Mesendoderm (in vitro differentiated cells): ENCODE results near the gene TP53.

Experiments used
- DNase-seq: peaks from one replicate; pipeline ENCODE4 v3.0.0; 2013
- H2AK5ac ChIP-seq: 2 replicates; pipeline ENCODE4 v1.6.1; 2013; ENCODE audit warnings: low read length, inconsistent platforms
- H2BK120ac ChIP-seq: 2 replicates; pipeline ENCODE4 v1.6.1; 2013; ENCODE audit warnings: low read depth, mild to moderate bottlenecking, low read length, moderate library complexity, mixed read lengths
- H2BK15ac ChIP-seq: replicated peaks from 2 replicates; pipeline ENCODE4 v1.6.1; 2013; ENCODE audit warnings: low read depth, mild to moderate bottlenecking, moderate library complexity
- H2BK5ac ChIP-seq: 2 replicates; pipeline ENCODE4 v1.6.1; 2013; ENCODE audit warnings: low read length, inconsistent platforms
- H3K18ac ChIP-seq: 2 replicates; pipeline ENCODE4 v1.6.1; 2013; ENCODE audit warnings: mild to moderate bottlenecking, low read length, mixed read lengths
- H3K23ac ChIP-seq: one replicate; pipeline ENCODE4 v1.6.1; 2013; ENCODE audit warnings: low read length
- H3K27ac ChIP-seq: 2 replicates; pipeline ENCODE4 v1.5.1; 2013; ENCODE audit warnings: low read depth, mild to moderate bottlenecking, inconsistent platforms, low read length, moderate library complexity
- H3K27me3 ChIP-seq: 2 replicates; pipeline ENCODE4 v1.6.1; 2013; ENCODE audit warnings: low read length, control low read depth, mild to moderate bottlenecking, inconsistent platforms; ENCODE audit not compliant: insufficient read depth, poor library complexity
- H3K36me3 ChIP-seq: 2 replicates; pipeline ENCODE4 v1.6.1; 2013; ENCODE audit warnings: low read length, inconsistent platforms; ENCODE audit not compliant: control insufficient read depth, insufficient read depth
- H3K4ac ChIP-seq: one replicate; pipeline ENCODE4 v1.6.1; 2013; ENCODE audit warnings: low read depth, mild to moderate bottlenecking, low read length, moderate library complexity
- H3K4me1 ChIP-seq: 2 replicates; pipeline ENCODE4 v1.6.1; 2013; ENCODE audit warnings: low read depth, low read length, inconsistent platforms; ENCODE audit not compliant: control insufficient read depth
- H3K4me2 ChIP-seq: 2 replicates; pipeline ENCODE4 v1.6.1; 2013; ENCODE audit warnings: low read length
- H3K4me3 ChIP-seq: 2 replicates; pipeline ENCODE4 v1.5.1; 2013; ENCODE audit warnings: mild to moderate bottlenecking, low read length
- H3K56ac ChIP-seq: one replicate; pipeline ENCODE4 v1.6.1; 2013; ENCODE audit warnings: low read length
- H3K79me1 ChIP-seq: 2 replicates; pipeline ENCODE4 v1.6.1; 2013; ENCODE audit warnings: low read length, inconsistent platforms
- H3K79me2 ChIP-seq: 2 replicates; pipeline ENCODE4 v1.6.1; 2013; ENCODE audit warnings: mild to moderate bottlenecking, low read length; ENCODE audit not compliant: control insufficient read depth, insufficient read depth
- H3K9ac ChIP-seq: 2 replicates; pipeline ENCODE4 v1.6.1; 2013; ENCODE audit warnings: low read length, inconsistent platforms
- H4K5ac ChIP-seq: one replicate; pipeline ENCODE4 v1.6.1; 2013; ENCODE audit warnings: low read length
- H4K8ac ChIP-seq: one replicate; pipeline ENCODE4 v1.6.1; 2013; ENCODE audit warnings: low read depth, mild to moderate bottlenecking, control low read depth, low read length, moderate library complexity
- WGBS: extraction: QIAGEN DNeasy Blood & Tissue Kit; methylation state at CpG from one replicate; pipeline ENCODE4 v1.1.7; 2013; ENCODE audit warnings: low lambda C conversion rate, missing lambda C conversion rate; ENCODE audit not compliant: insufficient coverage; ENCODE audit errors: extremely low coverage; 5-methylcytosine and 5-hydroxymethylcytosine counted together

The TP53 gene

GRCh38 chr17:7685533-7686221 is 1.6 kb downstream of the TP53 start:
- no CpG with 5 or more reads among the region's 44 CpGs for WGBS
- Histone ChIP-seq H3K4me2 (peak overlapping the region; percentile 73), H3K36me3 (no peaks in the 10 kb centered on the region), H3K4me1 (peaks cover 3% of the 10 kb centered on the region), H4K8ac (no peak overlapping the region), H3K79me1 (peaks cover 5% of the 10 kb centered on the region), H3K23ac (no peak overlapping the region), H3K56ac (peak overlapping the region; percentile 84), H2AK5ac (no peak overlapping the region), H3K27ac (peak overlapping the region; percentile 30), H3K4ac (no peak overlapping the region), H3K9ac (peak overlapping the region; percentile 92), H2BK120ac (no peak overlapping the region), H2BK15ac (no peak overlapping the region), H2BK5ac (no peak overlapping the region), H3K79me2 (peaks cover 41% of the 10 kb centered on the region), H4K5ac (no peak overlapping the region), H3K27me3 (no peaks in the 10 kb centered on the region), H3K18ac (peak overlapping the region; percentile 18), H3K4me3 (peak overlapping the region; percentile 98)
- DNase-seq, result peak; percentile 97

GRCh38 chr17:7684851-7685532 is 2.3 kb downstream of the TP53 start:
- H3K56ac ChIP-seq, result peak overlapping the region; percentile 84
- no peak overlapping the region for H4K8ac ChIP-seq
- H3K18ac ChIP-seq, result no peak overlapping the region
- no peak overlapping the region for H4K5ac ChIP-seq
- no peaks in the 10 kb centered on the region for H3K27me3 ChIP-seq
- H3K4ac ChIP-seq, result no peak overlapping the region
- no peak overlapping the region for H2BK5ac ChIP-seq
- peaks cover 5% of the 10 kb centered on the region for H3K79me1 ChIP-seq
- peaks cover 3% of the 10 kb centered on the region for H3K4me1 ChIP-seq
- no peak overlapping the region for H2BK120ac ChIP-seq
- peaks cover 41% of the 10 kb centered on the region for H3K79me2 ChIP-seq
- H3K9ac ChIP-seq, result peak overlapping the region; percentile 70
- H2BK15ac ChIP-seq, result no peak overlapping the region
- no peak overlapping the region for H2AK5ac ChIP-seq
- no peaks in the 10 kb centered on the region for H3K36me3 ChIP-seq
- no peak overlapping the region for H3K23ac ChIP-seq
- no peak overlapping the region for H3K27ac ChIP-seq
- peak overlapping the region; percentile 2 for H3K4me2 ChIP-seq
- WGBS, result no CpG with 5 or more reads among the region's 15 CpGs
- H3K4me3 ChIP-seq, result no peak overlapping the region
- no peak for DNase-seq

GRCh38 chr17:7677388-7678067 is 9.8 kb downstream of the TP53 start:
- Histone ChIP-seq H3K79me1 (peaks cover 5% of the 10 kb centered on the region), H3K9ac (no peak overlapping the region), H3K4ac (no peak overlapping the region), H3K18ac (peak overlapping the region; percentile 32), H2BK120ac (no peak overlapping the region), H4K5ac (no peak overlapping the region), H3K4me1 (peaks cover 6% of the 10 kb centered on the region), H3K4me2 (no peak overlapping the region), H2BK5ac (no peak overlapping the region), H3K27me3 (no peaks in the 10 kb centered on the region), H3K27ac (peak overlapping the region; percentile 53), H2AK5ac (no peak overlapping the region), H3K79me2 (peaks cover 6% of the 10 kb centered on the region), H3K36me3 (peaks cover 7% of the 10 kb centered on the region), H2BK15ac (no peak overlapping the region), H3K56ac (peak overlapping the region; percentile 70), H4K8ac (peak overlapping the region; percentile 95), H3K4me3 (no peak overlapping the region), H3K23ac (no peak overlapping the region)
- peak; percentile 49 for DNase-seq
- no CpG with 5 or more reads among the region's 10 CpGs for WGBS

- Histone ChIP-seq H3K56ac (peak overlapping the region; percentile 70), H2BK5ac (no peak overlapping the region), H4K8ac (no peak overlapping the region), H3K27me3 (no peaks in the 10 kb centered on the region), H4K5ac (no peak overlapping the region), H3K18ac (peak overlapping the region; percentile 54), H3K4me3 (no peak overlapping the region), H3K27ac (peak overlapping the region; percentile 53), H3K9ac (peak overlapping the region; percentile 42), H3K23ac (no peak overlapping the region), H3K4ac (no peak overlapping the region), H3K36me3 (peaks cover 7% of the 10 kb centered on the region), H2BK120ac (no peak overlapping the region), H2AK5ac (no peak overlapping the region), H3K4me2 (no peak overlapping the region), H2BK15ac (no peak overlapping the region), H3K4me1 (peaks cover 6% of the 10 kb centered on the region), H3K79me2 (peaks cover 4% of the 10 kb centered on the region), H3K79me1 (peaks cover 5% of the 10 kb centered on the region)
- DNase-seq, result peak; percentile 80
- no CpG with 5 or more reads among the region's 5 CpGs for WGBS
These were observed 10.8 kb downstream of the TP53 start for GRCh38 chr17:7676533-7676932.

GRCh38 chr17:7674934-7675333 is 12.4 kb downstream of the TP53 start:
- Histone ChIP-seq H3K79me2 (peaks cover 4% of the 10 kb centered on the region), H4K8ac (no peak overlapping the region), H4K5ac (no peak overlapping the region), H3K4ac (no peak overlapping the region), H3K36me3 (peaks cover 10% of the 10 kb centered on the region), H3K27me3 (no peaks in the 10 kb centered on the region), H3K4me1 (peaks cover 6% of the 10 kb centered on the region), H3K23ac (no peak overlapping the region), H3K4me3 (no peak overlapping the region), H3K9ac (no peak overlapping the region), H2BK15ac (no peak overlapping the region), H3K56ac (no peak overlapping the region), H2BK5ac (no peak overlapping the region), H3K79me1 (peaks cover 5% of the 10 kb centered on the region), H3K4me2 (no peak overlapping the region), H3K27ac (no peak overlapping the region), H2AK5ac (no peak overlapping the region), H2BK120ac (no peak overlapping the region), H3K18ac (no peak overlapping the region)
- no peak for DNase-seq
- whole genome bisulfite sequencing, result no CpG with 5 or more reads among the region's 14 CpGs
